Right atrium auricular region (tissue), 2 donors: ENCODE data around the gene SOX21. TPM values are rescaled to one million over a fixed set of nuclear protein-coding genes. Genes with fewer than 3 reads are reported as not detected.

Experiments
- DNase-seq: peaks from one replicate; pipeline ENCODE4 v3.0.0-alpha.2; 2019; ENCODE audit warnings: low spot score
- H3K27ac ChIP-seq, 2 donors: fragments of 200-600 bp; sonication (generic); 1 replicate in 1 of 2; 2 replicates in 1 of 2; pipeline ENCODE4 v1.5.1; 2016 to 2019
- H3K27me3 ChIP-seq, 2 donors: fragments of 200-600 bp; sonication (generic); one replicate each; pipeline versions ENCODE4 v1.5.1 to v1.6.0; 2017 to 2019
- H3K36me3 ChIP-seq: fragments of 200-600 bp; sonication (generic); one replicate; pipeline ENCODE4 v1.5.1; 2016
- H3K4me1 ChIP-seq, 2 donors: fragments of 200-600 bp; sonication (generic); one replicate each; pipeline versions ENCODE4 v1.5.1 to v1.6.0; 2017 to 2019
- H3K4me3 ChIP-seq, 2 donors: fragments of 200-600 bp; sonication (generic); 1 replicate in 1 of 2; 2 replicates in 1 of 2; pipeline ENCODE4 v1.5.1; 2017 to 2019; ENCODE audit warnings: mild to moderate bottlenecking in 1 of 2, moderate library complexity in 1 of 2
- H3K9me3 ChIP-seq, 2 donors: fragments of 200-600 bp; sonication (generic); one replicate each; pipeline ENCODE4 v1.5.1; 2019
- total RNA-seq, 2 donors: library from RNA; depleted of rRNA; stranded (reverse); fragments of >200 nt; gene quantifications; one replicate each; pipeline ENCODE4 v1.1.0, GENCODE V29; 2016
- TF ChIP-seq, protein P1 (sequence below), 2 donors: fragments of 200-600 bp; sonication (generic); IDR thresholded peaks; one replicate each; pipeline ENCODE4 v1.5.1; 2019; ENCODE audit warnings: antibody characterized with exemption in 2 of 2

The SOX21 gene
- total RNA-seq, 2 donors from 2014 or later: not detected

DNA sequence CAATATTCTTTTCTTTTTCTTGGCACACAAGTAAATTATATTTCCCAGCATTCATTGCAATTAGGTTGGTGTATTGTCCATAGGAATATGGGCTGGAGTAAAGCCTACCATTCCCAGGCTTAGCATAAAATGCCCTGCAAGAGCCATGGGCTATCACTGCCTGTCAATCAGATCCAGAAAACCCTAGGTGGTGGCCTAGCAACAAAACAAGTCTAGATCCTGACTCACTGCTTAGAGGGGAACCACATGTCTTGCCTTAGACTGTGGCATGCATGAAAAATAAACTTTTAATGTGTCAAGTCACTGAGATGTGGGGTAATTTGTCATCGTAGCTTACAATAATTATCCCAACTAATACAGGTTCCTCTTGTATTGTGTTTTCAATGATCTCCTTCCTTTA, 16.2 kb downstream of the SOX21 start:
- no peak for DNase-seq
- H3K36me3 ChIP-seq: no peaks in the 10 kb centered on the region
- no peaks in the 10 kb centered on the region for H3K9me3 ChIP-seq
- TF ChIP-seq, protein P1, sequence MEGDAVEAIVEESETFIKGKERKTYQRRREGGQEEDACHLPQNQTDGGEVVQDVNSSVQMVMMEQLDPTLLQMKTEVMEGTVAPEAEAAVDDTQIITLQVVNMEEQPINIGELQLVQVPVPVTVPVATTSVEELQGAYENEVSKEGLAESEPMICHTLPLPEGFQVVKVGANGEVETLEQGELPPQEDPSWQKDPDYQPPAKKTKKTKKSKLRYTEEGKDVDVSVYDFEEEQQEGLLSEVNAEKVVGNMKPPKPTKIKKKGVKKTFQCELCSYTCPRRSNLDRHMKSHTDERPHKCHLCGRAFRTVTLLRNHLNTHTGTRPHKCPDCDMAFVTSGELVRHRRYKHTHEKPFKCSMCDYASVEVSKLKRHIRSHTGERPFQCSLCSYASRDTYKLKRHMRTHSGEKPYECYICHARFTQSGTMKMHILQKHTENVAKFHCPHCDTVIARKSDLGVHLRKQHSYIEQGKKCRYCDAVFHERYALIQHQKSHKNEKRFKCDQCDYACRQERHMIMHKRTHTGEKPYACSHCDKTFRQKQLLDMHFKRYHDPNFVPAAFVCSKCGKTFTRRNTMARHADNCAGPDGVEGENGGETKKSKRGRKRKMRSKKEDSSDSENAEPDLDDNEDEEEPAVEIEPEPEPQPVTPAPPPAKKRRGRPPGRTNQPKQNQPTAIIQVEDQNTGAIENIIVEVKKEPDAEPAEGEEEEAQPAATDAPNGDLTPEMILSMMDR (IDR thresholded peaks at IDR 0.05): no peak
- H3K27me3 ChIP-seq: no peaks in the 10 kb centered on the region
- no peak overlapping the region for H3K4me3 ChIP-seq
- no peak overlapping the region for H3K27ac ChIP-seq
- no peaks in the 10 kb centered on the region for H3K4me1 ChIP-seq

DNA sequence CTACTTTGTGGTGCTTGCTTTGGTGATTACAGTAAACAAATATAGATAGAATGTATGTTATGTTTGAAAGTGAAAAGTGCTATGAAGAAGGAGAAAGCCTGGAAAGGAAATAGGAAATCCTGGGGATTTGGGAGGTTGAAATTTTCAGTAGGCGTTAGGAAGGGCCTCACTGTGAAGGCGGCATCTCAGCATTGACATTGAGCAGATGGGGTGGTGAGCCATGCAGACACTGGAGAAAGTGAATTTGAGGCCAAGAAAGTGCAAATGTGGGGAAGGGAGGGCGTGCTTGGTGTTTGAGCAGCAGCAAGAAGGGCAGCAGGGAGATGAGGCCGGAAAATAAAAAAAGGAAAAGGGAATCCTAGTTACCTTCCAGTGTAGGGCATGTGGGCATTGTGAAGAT, 20.3 kb downstream of the SOX21 start:
- H3K36me3 ChIP-seq: no peaks in the 10 kb centered on the region
- no peak for DNase-seq
- no peak overlapping the region for H3K27ac ChIP-seq
- no peaks in the 10 kb centered on the region for H3K4me1 ChIP-seq
- H3K9me3 ChIP-seq: no peaks in the 10 kb centered on the region
- H3K27me3 ChIP-seq: no peaks in the 10 kb centered on the region
- no peak overlapping the region for H3K4me3 ChIP-seq
- TF ChIP-seq, protein P1 (IDR thresholded peaks at IDR 0.05): no peak

DNA sequence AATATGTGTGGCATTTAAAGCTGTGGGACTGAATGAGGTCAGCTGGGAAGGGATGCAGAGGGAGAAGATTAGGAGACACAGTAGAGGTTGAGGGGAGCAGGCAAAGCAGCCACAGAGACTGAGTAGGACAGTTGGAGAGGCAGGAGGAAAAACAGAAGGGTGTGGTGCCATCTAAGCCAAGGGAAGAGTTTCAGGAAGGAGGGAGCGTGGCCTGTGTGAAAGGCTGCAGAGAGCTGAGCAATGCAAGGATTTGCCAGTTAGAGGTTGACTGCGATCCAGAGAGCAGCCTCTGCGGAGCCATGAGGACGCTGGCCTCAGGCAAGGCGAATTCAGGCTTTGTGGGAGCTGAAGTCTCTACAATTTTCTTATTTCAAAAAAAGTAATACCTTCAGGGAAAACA, 28.9 kb downstream of the SOX21 start:
- DNase-seq: no peak
- H3K36me3 ChIP-seq: no peaks in the 10 kb centered on the region
- H3K27ac ChIP-seq: no peak overlapping the region
- H3K9me3 ChIP-seq: no peaks in the 10 kb centered on the region
- no peak overlapping the region for H3K4me3 ChIP-seq
- no peaks in the 10 kb centered on the region for H3K27me3 ChIP-seq
- TF ChIP-seq, protein P1 (IDR thresholded peaks at IDR 0.05): no peak
- no peaks in the 10 kb centered on the region for H3K4me1 ChIP-seq

DNA sequence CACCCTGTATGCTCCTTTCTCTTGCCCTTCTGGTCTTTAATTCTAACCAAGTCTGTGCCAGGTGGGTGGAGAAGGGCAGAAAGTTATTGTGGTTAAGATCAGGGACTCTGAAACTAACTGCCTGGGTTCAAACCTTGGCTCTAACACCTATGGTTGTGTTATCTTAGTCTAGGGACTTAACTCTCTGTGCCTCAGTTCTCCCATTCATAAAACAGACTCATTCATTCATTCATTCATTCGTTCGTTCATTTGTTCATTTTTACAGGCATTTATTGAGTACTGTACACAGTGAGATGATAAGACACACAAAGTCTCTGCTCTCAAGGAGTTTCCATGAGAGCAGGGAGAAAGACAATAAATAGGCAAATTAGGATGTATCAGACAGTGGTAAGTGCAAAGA, 30.1 kb downstream of the SOX21 start:
- TF ChIP-seq, protein P1 (IDR thresholded peaks at IDR 0.05): no peak
- H3K36me3 ChIP-seq: no peaks in the 10 kb centered on the region
- no peak for DNase-seq
- H3K27me3 ChIP-seq: no peaks in the 10 kb centered on the region
- H3K4me1 ChIP-seq: no peaks in the 10 kb centered on the region
- H3K27ac ChIP-seq: no peak overlapping the region
- no peaks in the 10 kb centered on the region for H3K9me3 ChIP-seq
- no peak overlapping the region for H3K4me3 ChIP-seq

DNA sequence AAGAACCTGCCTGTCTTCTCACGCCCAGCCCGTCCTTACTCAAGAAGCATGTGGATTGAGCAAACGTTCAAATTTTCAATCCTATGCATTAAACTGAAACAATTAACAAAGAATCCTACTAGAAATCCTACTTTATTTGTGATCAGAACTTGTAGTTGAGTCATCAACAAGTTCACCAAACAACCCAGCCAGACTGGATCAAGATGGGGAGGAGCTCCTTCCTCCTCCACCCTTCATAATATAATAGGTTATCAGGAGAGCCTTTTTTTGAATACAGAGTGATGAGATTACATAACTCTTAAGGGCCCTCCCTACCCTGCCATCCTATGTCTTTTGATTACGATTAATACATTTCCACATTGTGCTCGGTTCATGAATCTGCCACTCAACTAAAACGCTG, 32.7 kb downstream of the SOX21 start:
- Histone ChIP-seq H3K4me1 (no peaks in the 10 kb centered on the region), H3K9me3 (no peaks in the 10 kb centered on the region), H3K27me3 (no peaks in the 10 kb centered on the region), H3K27ac (no peak overlapping the region), H3K36me3 (no peaks in the 10 kb centered on the region), H3K4me3 (no peak overlapping the region)
- DNase-seq: no peak
- TF ChIP-seq, protein P1 (IDR thresholded peaks at IDR 0.05): no peak

DNA sequence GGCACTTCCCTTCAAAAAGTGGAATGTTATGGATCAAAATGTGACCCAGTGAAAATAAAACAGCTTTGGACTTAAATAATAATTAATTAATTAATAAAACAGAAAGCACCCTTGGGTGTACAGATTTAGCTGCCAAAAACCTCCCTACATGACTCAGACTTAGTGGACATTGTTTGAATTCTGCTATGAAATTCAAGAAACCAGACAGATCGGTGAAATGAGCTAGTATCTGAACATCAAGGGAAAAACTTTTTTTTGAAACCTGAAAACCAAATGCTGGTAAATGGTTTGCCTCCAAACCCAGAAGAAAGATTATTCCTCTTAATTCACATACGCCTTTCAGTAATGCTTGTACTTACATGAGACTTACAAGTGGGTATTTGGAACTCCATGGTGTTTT, 33.5 kb downstream of the SOX21 start:
- Histone ChIP-seq H3K27me3 (no peaks in the 10 kb centered on the region), H3K36me3 (no peaks in the 10 kb centered on the region), H3K4me1 (no peaks in the 10 kb centered on the region), H3K4me3 (no peak overlapping the region), H3K9me3 (no peaks in the 10 kb centered on the region), H3K27ac (no peak overlapping the region)
- no peak for DNase-seq
- TF ChIP-seq, protein P1 (IDR thresholded peaks at IDR 0.05): no peak
